NCI-H446 treated with DMSO at 0.1 percent for 48 hours (cell line): ENCODE results near the gene UPF3A.

Source experiments
- DNase-seq: peaks from one replicate; lab custom pipeline; 2025; lab: John Stamatoyannopoulos, UW

UPF3A gene

DNA sequence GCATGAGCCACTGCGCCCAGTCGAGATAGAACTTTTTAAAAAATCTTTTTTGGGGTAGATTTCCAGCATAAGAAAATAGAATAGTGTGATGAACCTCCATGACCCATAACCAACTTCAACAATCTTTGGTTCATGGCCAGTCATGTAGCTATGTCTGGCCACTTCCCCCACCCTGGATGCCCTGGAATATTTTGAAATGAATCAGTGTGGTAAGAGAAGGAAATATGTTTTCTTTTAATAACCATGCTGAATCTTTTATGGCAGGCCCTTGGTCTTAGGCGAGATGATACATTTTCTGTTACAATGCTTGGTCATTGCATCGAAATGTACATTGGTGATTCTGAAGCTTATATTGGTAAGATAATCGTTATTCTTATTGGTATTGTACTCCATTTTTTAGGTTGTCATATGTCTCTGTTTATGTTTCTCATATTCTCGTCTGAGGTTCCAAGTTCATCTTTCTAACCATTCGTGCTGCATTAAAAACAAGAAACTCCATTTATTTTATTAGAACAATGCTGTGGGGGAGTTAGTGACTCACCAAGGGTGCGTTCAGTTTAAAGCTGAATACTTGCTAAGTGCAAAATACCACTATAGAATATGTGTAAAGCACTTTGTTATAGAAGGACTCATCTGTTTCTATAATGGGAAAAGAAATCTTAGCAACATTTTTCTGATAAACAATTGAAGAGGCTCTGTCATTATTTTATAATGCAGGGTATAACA lies 16.4 kb upstream of the UPF3A start:
- no peak for DNase-seq

DNA sequence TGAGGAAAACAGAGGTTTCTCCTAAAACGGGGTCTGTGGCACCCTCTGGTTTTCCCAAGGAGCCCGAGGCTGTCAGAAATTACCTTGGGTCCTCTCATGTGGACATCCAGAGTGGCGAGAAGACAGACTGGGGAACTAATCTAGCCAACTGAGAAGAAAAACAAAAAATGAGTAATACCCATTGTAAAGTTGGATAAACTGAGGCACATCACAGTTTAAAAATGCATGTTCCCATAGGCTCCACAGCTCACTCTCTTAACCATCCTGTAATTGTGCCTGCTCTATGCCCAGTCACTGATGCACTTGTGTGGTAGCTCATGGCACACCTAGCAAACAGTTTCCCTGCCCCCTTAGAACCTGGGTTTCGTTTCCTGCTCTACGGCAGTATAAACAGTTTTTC lies 15.2 kb upstream of the UPF3A start:
- DNase-seq: no peak

DNA sequence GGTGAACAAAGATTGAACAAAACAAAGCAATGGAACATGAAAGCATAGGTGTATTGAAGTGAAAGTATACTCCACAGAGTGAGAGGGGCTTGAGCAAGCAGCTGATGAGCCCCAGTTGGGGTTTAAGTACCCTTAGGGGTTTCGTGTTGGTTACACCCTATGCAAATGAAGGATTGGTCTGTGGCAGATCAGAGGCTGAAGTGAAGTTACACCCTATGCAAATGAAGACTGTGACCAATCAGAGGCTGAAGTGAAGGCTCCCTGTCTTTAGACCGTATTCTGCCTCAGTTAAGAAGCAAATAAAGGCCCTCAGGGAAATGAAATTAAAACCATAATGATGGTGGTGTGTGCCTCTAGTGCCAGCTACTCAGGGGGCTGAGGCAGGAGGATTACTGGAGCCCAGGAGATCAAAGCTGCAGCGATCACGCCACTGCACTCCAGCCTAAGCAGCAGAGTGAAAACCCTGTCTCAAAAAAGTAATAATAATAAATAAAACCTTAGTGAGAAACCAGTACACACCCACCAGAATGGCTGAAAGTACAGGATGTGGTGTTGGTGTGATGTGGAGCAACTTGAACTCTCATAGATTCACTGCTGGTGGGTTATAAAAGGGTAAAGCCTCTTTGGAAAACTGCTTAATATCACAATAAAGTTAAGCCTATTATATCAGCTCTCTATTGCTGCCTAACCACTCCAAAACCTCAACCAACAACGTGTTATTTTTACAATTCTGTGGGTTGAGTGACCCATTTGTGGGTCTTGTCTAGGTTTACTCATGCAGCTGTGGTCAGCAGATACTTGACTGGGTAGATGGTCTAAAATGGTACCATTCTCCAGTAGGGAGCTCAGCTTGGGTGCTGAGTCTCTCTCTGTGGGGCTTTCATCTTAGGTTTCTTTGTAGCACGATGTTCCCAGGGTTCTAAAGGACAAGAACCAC lies 12.8 kb upstream of the UPF3A start:
- no peak for DNase-seq

DNA sequence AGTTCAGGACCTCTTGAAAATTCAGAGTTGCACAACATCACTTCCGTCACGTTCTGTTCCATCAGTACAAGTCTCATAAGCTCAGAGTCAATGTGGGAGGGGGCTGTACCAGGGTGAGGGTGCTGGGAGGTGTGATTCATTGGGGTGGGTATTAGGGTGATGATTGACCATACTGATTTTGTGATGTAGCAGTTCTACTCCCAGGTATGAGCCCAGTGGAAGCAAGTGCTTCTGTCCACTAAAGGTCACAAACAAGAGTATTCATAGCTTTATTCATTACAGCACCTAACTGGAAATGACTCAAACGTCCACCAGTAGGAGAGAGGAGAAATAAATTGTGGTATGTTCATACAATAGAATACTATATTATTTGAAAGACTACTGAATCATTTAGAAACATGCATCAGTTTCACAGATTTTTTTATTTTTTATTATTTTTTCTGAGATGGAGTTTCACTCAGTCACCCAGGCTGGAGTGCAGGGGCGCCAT lies 12.1 kb upstream of the UPF3A start:
- no peak for DNase-seq

DNA sequence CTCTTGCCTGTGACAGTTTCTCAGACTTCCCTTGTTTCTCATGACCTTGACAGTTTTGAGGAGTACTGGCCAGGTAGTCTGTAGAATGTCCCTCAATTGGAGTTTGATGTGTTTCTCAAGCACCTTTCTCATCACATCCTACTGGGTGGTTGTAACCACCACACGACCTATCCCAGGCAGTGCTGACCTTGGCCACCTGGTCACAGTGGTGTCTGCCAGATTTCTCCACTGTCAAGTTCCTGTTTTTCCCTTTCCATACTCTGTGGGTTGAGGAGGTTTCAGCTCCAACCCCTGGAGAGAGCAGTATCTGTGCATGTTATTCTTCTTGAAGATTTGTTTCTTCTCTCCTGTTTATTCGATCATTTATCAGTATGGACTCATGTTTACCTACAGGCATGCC lies 8.4 kb upstream of the UPF3A start:
- DNase-seq: no peak

DNA sequence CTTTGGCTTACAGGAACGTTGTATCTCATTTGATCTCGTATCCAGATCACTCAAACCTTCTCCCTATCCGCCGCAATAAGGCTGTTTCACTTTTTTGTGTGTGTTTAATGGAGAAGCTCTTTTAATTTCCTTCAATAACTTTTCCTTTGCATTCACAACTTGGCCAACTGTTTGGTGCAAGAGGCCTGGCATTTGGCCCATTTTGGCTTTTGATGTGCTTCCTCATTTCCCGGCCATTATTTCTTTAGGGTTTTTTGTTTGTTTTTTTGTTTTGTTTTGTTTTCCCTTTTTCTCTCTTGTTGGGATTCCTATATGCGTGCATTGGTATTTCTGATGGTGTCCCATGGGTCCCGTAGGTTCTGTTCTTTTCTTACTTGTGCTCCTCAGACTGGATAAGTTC lies 6.1 kb upstream of the UPF3A start:
- DNase-seq: no peak

DNA sequence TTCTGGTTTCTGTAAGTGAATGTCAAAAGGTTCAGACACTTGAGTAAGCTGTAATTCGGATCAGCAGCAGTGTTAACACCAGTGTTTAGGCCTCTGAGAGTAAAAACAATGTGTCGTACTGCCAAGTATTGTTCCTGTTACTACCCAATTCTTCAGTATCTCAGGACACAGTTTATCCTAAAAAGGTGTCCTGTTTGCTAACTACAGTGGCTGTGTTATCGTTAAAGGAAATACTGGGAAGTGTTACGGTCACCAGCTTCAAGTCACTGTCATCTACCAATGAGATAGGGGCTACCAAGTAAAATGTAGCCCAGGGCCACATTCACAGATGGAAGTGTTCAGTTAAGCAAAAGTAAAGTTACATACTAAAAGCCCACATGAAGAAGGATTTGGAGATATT lies 2.3 kb upstream of the UPF3A start:
- DNase-seq: no peak

DNA sequence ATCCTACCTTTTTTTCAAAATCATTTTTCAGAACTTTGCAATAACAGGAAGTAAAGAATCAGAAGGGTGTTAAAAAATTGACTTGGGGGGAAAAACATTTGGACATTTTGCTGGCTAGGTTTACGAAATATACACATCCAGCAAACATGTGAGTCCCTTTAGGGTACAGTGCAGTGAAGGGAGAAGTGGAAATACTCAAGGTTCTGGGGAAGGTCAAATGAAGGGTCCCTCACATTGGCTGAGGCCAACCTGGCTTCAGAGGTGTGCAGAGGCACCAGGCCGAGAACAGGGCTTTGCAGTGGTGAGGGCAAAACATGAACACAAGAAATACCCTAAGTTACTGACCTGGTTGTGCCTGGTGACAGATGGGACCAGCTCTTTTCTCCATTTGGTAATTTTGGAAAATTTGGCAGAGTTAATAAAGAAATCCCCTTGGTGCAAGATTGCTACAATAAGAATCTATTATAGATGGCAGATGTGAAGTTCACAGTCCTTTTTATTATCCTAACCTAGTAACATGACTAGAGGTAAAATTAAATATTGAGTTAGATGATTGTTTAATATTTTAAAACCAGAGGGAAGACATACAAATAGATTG lies 1.5 kb upstream of the UPF3A start:
- DNase-seq: no peak

DNA sequence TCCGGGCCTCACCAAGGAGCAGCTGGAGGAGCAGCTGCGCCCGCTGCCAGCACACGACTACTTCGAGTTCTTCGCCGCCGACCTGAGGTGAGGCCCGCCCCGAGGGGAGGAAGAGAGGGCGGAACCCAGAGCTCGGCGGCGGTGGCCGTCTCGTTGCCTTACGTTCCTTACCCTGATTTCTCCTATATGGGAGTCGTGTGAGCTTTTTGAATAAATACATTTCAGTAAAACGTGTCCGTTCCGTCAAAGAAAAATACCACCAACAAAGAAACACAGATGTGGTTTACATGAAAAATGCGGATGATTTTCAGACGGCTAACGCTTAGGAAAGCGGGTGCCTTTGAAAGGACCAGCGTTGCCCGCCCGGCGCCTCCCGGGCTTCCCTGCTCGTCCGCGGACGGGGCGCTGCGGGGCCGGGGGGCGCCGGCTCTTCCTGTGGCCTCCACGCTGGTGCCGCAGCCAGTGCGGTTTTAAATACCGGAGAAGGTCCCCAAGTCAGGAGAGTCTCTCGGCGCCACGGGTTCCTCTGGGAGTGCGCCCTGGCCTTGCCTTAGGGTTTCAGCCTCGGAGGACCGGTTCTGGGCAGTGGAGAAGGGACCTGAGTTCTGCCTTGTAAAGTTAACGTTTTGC lies 755 bp downstream of the UPF3A start:
- DNase-seq: no peak

DNA sequence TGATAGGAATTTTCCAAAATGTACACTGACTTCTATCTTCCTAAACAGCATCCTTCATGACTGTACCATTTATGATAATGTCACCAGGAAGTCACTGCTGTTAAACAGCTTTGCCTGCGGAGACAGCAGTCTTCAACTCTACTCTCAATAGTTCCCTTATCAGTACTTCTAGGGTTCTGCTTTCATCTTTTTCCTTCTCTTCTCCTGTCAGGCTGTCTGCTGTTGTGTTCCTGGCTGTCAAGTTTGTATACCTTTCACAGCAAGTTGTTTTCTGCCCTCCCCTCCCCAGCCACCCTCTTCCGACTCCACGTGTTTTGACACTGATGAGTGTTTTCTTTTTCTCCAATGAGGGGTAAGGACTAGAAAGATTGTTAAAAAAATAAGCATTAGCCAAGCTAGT lies 2.2 kb downstream of the UPF3A start:
- DNase-seq: no peak

DNA sequence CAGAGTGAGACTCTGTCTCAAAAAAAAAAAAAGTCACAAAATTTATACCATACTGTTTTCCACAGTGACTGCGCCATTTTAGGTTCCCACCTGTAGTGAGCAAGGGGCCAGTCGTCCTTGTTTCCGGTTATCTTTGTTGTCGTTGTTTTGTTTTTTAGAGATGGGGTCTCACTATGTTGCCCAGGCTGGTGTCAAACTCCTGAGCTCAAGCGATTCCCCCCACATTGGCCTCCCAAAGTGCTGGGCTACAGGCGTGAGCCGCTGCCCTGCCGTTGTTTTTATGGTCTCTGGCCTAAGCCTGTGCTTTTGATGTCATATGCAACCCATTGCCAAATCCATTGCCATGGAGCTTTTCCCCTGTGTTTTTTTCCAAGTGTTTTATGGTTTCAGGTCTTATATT lies 3.3 kb downstream of the UPF3A start:
- no peak for DNase-seq

DNA sequence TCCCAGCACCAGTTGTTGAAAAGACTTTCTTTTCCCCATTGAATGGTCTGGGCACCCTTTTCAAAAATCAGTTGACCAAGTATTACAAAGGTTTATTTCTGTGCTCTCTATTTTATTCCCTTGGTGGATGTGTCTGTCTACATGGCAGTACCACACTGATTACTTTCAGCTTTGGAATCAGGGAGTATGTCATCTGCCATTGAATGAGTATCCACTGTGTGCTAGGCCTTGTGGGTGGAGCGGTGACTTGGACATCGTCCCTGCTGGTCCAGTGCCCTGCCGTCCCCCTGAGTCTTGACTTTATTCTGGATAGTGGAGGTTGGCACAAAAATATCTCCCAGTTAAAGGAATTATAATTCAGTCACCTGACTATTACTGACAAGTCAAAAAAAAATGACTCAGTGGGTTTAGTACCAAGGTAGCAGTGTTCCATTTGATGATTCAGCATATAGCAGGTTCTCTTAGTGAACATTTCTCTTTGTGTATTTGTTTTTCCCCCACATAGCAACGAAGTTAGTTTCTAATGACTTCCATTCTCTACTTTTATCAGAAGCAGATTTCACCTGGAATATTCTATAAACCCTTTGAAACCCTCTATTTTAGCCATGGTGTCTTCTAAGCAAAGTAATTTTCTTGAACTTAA lies 3.9 kb downstream of the UPF3A start:
- no peak for DNase-seq

DNA sequence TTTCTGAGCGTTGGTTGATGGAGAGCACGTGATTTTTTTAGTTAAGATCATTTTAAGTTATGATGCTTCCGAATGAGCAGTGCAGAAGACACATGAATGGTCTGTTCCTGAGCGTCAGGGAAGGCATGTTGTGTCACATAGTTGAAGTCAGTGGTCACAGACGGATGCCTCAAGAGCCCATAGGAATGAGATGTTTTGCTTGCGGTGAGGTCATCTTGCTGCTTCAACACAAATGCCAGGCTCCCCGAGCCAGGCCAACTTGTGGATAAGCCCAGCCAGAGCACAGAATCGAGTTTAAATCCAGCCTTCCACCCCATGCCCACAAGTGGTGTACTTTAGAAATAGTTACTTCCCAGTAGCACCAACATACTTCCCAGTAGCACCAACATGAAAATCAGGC lies 5.4 kb downstream of the UPF3A start:
- no peak for DNase-seq

DNA sequence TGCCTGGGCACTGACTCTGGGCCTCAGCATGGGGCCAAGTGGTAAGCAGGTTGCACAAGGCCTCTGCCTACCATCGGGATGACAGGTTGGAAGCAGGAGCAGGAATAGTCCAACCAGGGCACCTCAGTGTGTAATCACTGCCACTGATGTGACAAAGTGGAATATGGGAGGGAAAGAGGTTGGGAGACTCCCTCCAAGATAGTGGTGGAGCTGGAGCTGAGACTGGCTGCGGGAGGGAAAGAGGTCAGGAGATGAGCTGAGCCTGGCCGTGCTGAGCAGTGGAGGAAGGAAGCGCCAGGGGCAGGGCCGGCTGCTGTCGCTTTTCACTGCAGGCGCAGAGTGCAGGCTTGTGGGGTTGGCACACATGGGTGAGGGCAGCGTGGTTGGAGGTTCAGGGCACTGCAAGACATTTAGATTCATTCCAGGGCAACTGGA lies 6.8 kb downstream of the UPF3A start:
- no peak for DNase-seq

DNA sequence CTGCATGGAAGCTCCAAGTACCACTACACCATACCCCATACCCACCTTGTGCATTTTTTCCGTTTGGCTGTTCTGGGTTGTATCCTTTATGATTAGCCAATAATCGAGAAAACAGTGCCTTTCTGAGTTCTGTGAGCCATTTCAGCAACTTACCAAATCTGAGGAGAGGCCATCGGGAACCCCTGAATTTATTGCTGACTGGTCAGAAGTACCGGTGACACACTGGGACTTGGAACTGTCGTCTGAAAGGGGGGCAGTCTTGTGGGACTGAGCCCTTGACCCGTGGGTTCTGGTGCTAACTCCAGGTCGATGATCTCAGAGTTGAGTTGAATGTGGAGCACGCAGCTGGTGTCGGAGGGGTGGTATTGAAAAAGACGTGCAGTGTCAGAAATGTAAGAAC lies 15.0 kb downstream of the UPF3A start:
- DNase-seq: no peak

DNA sequence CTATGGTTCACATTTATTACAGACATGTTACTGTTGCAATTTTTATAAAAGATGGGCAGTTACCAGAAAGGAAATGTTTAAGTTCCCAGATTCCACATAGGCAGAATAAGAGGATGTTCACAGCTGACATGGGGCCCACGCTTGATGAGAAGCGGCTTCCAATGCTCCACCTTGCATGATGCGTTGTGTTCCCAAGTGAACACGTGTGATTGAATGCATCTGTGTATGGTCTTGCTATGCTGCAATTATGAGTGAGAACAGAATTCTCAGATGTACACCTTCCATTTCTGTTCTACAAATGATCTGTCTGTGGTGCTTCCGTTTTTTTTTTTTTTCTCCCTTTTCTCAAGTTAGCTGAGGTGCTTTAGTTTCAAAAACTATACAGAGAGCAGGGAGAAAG lies 15.5 kb downstream of the UPF3A start:
- DNase-seq: no peak

DNA sequence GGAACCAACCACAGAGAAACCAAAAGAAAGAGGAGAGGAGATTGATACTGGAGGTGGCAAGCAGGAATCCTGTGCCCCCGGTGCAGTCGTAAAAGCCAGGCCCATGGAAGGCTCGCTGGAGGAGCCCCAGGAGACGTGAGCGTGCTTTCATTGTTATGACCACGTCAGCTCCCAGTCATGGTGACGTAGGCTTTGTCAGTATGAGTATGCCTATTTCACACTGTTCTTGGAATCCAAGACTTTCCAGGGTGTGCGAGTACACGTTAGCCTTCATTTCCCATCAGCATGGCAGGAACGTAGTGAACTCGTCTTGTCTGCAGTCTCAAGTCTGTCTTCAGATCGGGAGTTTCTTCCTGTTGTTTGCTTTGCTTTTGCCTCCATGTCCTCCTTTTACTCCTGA lies 17.5 kb downstream of the UPF3A start:
- DNase-seq: no peak

DNA sequence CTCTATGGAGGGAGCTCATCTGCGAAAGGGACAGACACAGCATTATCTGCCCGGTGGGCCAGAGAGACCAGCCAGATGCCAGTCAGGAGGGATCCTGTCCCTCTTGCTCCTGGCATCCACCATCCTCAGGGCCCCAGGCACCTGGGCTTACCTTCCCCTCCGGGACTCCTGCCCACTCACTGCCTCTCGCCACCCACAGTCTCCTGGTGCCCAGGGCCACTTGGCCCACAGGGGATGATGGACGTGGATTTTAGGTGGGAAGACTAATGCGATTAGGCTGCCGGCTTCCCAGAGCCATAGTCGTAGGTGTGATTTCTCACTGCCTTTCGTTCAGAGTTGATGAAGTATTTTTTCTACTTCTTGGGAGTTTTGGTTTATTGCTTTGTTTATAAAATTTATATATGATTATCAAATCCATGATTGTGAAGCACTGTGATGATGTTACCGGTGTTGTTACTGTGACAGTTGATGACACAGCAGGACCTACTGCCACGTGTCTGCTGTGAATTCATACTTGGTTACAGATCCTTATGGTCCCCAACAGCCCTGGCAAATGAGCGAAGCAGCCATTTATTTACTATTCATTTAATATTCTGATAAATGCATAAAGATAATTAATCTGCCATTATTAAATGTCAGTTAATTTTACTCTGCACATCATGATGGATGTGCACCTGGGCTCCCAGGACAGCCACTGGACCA lies 18.4 kb downstream of the UPF3A start:
- DNase-seq: no peak

DNA sequence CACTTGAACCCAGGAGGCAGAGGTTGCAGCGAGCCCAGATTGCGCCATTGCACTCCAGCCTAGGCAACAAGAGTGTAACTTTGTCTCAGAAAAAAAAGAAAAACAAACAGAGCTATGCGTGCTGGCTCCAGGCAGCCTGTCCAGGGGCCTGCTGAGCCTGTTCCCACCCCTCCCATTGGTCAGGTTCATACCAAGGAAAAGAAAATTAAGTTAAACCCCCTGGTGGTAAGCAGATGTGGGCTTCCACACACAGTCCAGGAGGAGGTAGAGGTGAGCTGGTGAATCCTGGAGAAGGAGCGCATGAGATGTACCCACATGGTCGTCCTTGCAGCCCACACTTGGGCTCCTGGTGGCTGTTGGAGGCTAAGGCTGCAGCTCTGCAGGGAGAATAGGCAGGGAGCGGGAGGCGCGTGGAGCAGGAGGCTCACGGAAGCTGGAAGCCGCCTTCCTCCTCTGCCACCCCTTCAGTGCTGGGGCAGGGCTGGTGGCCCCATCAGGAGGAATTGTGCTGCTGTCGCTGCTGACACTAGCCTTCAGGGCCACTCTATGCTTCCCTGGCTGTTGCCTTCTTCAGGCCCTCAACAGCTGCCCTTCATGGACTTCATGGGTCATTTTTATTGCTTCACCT lies 22.4 kb downstream of the UPF3A start:
- no peak for DNase-seq

DNA sequence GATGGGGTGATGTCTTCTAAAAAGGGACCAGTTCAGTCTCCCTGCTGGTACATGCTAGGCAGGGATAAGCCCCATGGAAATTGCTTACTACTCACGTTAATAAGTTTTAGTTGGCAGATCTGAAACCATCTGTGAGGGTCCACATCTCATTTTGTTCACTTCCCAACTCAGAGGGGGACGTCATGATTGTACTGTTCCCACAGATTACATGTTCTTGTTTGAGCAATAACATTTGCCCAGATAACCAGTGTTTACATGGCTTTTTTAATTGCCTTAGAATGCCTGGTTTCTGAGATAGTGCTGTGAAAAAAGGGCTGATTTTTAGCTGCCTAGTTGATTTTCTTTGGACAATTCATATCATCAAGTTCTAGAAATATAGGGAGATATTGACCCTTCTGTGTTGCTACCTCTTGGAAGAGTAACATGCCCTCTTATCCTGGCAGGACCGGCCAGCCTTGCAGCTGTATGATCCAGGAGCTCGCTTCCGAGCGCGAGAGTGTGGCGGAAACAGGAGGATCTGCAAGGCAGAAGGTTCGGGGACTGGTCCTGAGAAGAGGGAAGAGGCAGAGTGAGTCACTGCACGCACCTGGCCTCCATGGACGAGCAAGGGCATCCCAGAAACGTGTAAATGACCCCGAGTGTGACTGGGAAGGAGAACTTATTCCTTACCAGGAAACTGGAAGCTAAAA lies 23.1 kb downstream of the UPF3A start:
- DNase-seq: no peak
